ENCODE measurements around the gene LMAN2.

DNA sequence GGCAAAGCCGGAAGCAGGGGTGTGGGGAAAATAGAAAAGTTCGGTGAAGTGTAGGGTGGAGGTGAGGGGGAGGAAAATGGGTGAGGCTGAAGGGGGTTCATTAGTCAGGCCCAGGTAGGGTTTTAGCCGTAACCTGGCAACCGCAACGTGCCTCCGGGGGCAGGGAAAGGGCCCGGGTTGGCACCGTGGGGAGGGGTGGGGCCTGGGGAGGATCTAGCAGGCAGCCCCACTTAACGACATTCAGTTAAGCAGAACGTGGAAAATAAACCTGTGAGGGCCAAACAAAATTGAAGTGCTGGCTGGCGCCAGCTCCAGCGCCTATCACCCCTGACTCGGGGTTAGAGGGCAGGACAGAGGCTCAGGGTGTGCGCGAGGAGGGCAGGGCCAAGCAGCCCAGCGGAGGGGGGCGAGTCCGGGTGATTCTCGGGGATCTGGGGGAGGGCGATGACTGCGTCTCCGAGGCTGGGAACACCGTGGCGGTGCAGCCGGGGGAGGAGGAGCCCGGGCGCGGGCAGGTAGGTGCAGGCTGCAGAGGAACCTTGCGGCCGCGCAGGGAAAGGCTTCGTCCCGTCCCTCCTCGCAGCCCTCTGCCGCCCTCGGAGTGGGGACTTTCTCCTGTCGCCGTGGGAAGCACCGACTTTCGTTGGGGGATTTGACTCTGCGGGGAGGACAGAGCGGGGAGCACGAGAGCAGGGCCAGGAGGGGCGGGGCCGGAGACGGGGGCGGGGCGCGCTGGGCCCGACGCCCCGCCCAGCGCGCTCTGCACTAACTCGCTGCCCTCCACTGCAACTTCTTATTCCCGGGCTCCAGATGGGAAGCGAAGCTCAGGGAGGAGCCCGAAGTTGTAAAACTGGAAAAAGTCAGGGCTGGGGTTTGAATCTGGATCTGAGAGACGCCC is 11.4 kb upstream of the LMAN2 start:
- TF ChIP-seq, protein P1, sequence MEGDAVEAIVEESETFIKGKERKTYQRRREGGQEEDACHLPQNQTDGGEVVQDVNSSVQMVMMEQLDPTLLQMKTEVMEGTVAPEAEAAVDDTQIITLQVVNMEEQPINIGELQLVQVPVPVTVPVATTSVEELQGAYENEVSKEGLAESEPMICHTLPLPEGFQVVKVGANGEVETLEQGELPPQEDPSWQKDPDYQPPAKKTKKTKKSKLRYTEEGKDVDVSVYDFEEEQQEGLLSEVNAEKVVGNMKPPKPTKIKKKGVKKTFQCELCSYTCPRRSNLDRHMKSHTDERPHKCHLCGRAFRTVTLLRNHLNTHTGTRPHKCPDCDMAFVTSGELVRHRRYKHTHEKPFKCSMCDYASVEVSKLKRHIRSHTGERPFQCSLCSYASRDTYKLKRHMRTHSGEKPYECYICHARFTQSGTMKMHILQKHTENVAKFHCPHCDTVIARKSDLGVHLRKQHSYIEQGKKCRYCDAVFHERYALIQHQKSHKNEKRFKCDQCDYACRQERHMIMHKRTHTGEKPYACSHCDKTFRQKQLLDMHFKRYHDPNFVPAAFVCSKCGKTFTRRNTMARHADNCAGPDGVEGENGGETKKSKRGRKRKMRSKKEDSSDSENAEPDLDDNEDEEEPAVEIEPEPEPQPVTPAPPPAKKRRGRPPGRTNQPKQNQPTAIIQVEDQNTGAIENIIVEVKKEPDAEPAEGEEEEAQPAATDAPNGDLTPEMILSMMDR (IDR thresholded peaks at IDR 0.05): no peak
- TF ChIP-seq POLR2AphosphoS5 (IDR thresholded peaks at IDR 0.05): no peak
- TF ChIP-seq POLR2A (IDR thresholded peaks at IDR 0.05): no peak
